Ascending aorta (tissue), 2 donors: ENCODE results near the gene RPTOR. TPM values are rescaled to one million over a fixed set of nuclear protein-coding genes. Genes with fewer than 3 reads are reported as not detected.

Experiments
- DNase-seq, 2 donors: peaks; one replicate each; pipeline ENCODE4 v3.0.0-alpha.2; 2019; ENCODE audit warnings: low spot score in 2 of 2
- H3K27ac ChIP-seq, 2 donors: fragments of 200-600 bp; sonication (generic); one replicate each; pipeline ENCODE4 v1.5.1; 2016 to 2017; ENCODE audit warnings: mild to moderate bottlenecking in 1 of 2
- H3K27me3 ChIP-seq: fragments of 200-600 bp; sonication (generic); one replicate; pipeline ENCODE4 v1.5.1; 2017
- H3K36me3 ChIP-seq, 2 donors: fragments of 200-600 bp; sonication (generic); one replicate each; pipeline ENCODE4 v1.5.1; 2016
- H3K4me1 ChIP-seq, 2 donors: fragments of 200-600 bp; sonication (generic); one replicate each; pipeline ENCODE4 v1.5.1; 2016 to 2017; ENCODE audit warnings: mild to moderate bottlenecking in 1 of 2
- H3K4me3 ChIP-seq, 2 donors: fragments of 200-600 bp; sonication (generic); one replicate each; pipeline ENCODE4 v1.5.1; 2016 to 2017; ENCODE audit warnings: mild to moderate bottlenecking in 1 of 2
- H3K9me3 ChIP-seq, 2 donors: fragments of 200-600 bp; sonication (generic); one replicate each; pipeline ENCODE4 v1.5.1; 2016
- intact Hi-C: fragments of 100-400 bp; cut with DNase I; formaldehyde crosslinking; loops from one replicate; pipeline ENCODE4 v1.15.1; 2023
- total RNA-seq: library from RNA; depleted of rRNA; stranded (reverse); fragments of >200 nt; gene quantifications from one replicate; pipeline ENCODE4 v1.1.0, GENCODE V29; 2016
- TF ChIP-seq, protein P1 (sequence below), 3 experiments: fragments of 200-600 bp in 2 of 3; fragments of 450-650 bp in 1 of 3; sonication (generic) in 2 of 3; IDR thresholded peaks; one replicate each; pipeline ENCODE4 v1.5.1; 2016 to 2019; ENCODE audit warnings: antibody characterized with exemption in 3 of 3, mild to moderate bottlenecking in 1 of 3, moderate library complexity in 1 of 3

RPTOR gene
- total RNA-seq, 1 donor from 2014 or later = 36.1 TPM

DNA sequence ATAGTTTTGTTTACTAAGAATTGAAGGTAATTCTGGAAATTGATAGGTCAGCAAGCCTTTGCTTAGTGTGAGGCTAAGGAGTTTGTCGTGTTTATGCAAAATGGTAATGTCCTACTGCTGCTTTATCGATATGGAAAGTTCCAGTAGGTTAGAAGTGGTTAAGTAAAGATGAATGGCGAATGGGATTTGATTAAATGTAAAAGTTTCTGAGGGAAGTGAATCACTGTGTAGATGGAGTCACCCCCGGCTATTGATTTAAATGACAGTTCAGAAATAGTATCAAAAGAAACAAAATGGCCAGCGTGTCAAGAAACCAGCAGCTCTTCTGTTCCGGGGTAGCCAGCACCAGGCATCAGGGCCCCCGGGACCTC, 131.4 kb downstream of the RPTOR start:
- no peak for DNase-seq
- Histone ChIP-seq H3K9me3 (no peaks in the 10 kb centered on the region), H3K36me3 (no peaks in the 10 kb centered on the region), H3K4me1 (no peaks in the 10 kb centered on the region), H3K27ac (no peak overlapping the region), H3K4me3 (no peak overlapping the region), H3K27me3 (no peaks in the 10 kb centered on the region)
- TF ChIP-seq, protein P1, sequence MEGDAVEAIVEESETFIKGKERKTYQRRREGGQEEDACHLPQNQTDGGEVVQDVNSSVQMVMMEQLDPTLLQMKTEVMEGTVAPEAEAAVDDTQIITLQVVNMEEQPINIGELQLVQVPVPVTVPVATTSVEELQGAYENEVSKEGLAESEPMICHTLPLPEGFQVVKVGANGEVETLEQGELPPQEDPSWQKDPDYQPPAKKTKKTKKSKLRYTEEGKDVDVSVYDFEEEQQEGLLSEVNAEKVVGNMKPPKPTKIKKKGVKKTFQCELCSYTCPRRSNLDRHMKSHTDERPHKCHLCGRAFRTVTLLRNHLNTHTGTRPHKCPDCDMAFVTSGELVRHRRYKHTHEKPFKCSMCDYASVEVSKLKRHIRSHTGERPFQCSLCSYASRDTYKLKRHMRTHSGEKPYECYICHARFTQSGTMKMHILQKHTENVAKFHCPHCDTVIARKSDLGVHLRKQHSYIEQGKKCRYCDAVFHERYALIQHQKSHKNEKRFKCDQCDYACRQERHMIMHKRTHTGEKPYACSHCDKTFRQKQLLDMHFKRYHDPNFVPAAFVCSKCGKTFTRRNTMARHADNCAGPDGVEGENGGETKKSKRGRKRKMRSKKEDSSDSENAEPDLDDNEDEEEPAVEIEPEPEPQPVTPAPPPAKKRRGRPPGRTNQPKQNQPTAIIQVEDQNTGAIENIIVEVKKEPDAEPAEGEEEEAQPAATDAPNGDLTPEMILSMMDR (IDR thresholded peaks at IDR 0.05) = no peak
- intact Hi-C loops = no loop called here

DNA sequence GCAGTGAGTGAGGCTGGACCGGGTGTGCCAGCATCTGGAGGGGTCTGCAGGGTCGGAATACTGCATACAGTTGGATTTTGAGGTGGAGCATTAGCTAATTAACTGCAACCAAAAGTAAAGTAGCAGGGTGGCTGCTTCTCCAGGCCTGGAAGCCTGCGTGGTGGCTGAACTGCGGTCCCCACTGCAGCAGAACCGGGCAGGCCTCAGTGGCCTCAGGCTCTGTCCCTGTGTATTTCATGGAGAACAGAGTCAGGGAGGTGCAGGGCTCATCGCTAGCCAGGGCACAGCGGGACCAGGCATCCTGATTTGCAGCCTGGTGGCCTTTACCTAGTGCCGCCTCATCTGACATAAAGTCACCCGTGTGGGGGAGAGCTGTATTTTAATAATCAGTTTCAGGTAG, 131.9 kb downstream of the RPTOR start:
- Histone ChIP-seq H3K27me3 (no peaks in the 10 kb centered on the region), H3K27ac (no peak overlapping the region), H3K4me3 (no peak overlapping the region), H3K9me3 (no peaks in the 10 kb centered on the region), H3K4me1 (no peaks in the 10 kb centered on the region), H3K36me3 (no peaks in the 10 kb centered on the region)
- intact Hi-C loops = no loop called here
- TF ChIP-seq, protein P1 (IDR thresholded peaks at IDR 0.05) = no peak
- DNase-seq = no peak

DNA sequence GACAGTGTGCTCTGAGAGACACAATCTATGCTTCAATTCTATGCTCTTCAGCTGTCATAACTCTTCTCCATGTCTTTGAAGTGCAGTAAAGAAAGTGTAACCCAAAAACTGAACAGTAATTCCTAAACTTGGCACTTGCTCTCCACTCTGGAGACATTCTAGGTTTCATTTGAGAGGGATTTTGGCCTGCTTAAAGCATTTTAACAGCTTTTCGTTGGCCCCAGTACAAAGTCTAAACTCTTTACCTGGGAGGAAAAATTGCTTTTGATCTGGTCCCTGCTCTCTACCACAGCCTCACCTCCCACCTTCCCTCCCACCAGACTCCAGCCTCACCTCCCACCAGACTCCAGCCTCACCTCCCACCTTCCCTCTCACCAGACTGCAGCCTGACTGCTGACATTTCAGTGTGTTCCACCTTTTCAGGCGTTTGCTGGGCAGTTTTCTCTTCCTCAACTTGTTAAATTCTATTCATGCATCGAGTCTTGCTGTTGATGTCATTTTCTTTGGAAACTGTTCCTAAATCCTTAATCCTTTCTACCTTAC, 132.6 kb downstream of the RPTOR start:
- no peak overlapping the region for H3K27ac ChIP-seq
- DNase-seq = no peak
- H3K9me3 ChIP-seq = no peaks in the 10 kb centered on the region
- H3K4me1 ChIP-seq = no peaks in the 10 kb centered on the region
- H3K27me3 ChIP-seq = no peaks in the 10 kb centered on the region
- H3K4me3 ChIP-seq = no peak overlapping the region
- no peaks in the 10 kb centered on the region for H3K36me3 ChIP-seq
- intact Hi-C loops = no loop called here
- TF ChIP-seq, protein P1 (IDR thresholded peaks at IDR 0.05) = no peak

DNA sequence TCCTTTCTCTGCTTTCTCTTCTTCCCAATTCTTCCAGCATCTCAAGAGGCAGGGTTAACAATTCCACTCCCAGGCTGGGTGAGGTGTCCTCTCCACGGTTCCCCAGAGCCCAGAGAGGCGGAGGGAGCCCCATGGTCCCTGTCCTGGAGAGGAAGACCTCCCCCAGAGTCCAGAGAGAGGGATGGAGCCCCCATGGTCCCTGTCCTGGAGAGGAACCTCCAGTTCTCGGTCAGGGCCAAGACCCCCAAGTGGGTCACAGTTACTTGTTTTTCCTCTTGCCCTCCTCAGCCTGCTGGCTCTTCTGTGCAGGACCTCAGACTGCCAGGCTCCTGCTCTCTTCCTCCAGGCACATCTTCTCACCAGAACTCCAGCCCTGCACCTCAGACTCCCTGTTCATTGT, 135.2 kb downstream of the RPTOR start:
- intact Hi-C loops = no loop called here
- no peaks in the 10 kb centered on the region for H3K4me1 ChIP-seq
- H3K36me3 ChIP-seq = peaks cover 0 to 4% of the 10 kb centered on the region in 2 donors
- H3K27me3 ChIP-seq = no peaks in the 10 kb centered on the region
- no peaks in the 10 kb centered on the region for H3K9me3 ChIP-seq
- no peak overlapping the region for H3K4me3 ChIP-seq
- DNase-seq = no peak
- TF ChIP-seq, protein P1 (IDR thresholded peaks at IDR 0.05) = no peak
- H3K27ac ChIP-seq = no peak overlapping the region

DNA sequence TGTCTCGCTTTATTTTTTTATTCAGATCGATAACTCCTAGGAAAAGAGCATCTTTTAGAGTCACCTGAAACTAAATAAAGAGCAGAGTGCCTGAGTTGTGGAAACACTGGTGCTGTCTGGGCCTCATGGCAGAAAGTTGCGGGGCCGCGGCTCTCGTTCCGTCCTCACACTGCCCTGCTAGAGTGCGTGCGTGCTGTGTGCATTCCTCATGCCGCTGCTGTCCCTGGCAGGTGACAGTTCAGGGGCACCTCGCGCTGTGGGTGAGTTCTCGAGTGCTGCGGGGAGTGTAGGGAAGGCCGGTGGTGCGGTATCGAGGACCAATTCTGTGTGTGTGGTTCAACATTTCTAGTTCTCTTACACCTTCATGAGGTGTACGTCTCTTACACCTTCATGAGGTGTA, 136.6 kb downstream of the RPTOR start:
- intact Hi-C loops = no loop called here
- peaks cover 0 to 4% of the 10 kb centered on the region in 2 donors for H3K36me3 ChIP-seq
- H3K4me3 ChIP-seq = no peak overlapping the region
- no peaks in the 10 kb centered on the region for H3K27me3 ChIP-seq
- TF ChIP-seq, protein P1 (IDR thresholded peaks at IDR 0.05) = no peak
- H3K9me3 ChIP-seq = no peaks in the 10 kb centered on the region
- no peak overlapping the region for H3K27ac ChIP-seq
- DNase-seq = no peak
- H3K4me1 ChIP-seq = no peaks in the 10 kb centered on the region

DNA sequence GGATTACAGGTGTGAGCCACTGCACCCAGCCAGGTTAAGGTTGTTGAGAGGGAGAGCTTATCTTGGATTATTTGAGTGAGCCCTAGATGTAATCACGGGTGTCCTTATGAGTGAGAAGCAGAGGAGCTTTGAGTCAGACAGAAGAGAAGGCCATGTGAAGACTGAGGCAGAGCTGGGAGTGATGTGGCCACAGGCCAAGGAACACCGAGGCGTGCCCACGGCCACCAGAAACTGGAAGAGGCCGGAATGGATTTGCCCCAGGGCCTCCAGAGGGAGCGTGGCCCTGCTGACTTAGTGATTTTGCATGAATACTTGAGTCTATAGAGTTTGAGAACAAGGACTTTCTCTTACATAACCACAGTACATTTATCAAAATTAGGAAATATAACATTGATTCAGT, 137.7 kb downstream of the RPTOR start:
- H3K4me3 ChIP-seq = no peak overlapping the region
- no peak overlapping the region for H3K27ac ChIP-seq
- no peaks in the 10 kb centered on the region for H3K27me3 ChIP-seq
- TF ChIP-seq, protein P1 (IDR thresholded peaks at IDR 0.05) = no peak
- H3K9me3 ChIP-seq = no peaks in the 10 kb centered on the region
- no peaks in the 10 kb centered on the region for H3K4me1 ChIP-seq
- intact Hi-C loops = no loop called here
- H3K36me3 ChIP-seq = peaks cover 0 to 4% of the 10 kb centered on the region in 2 donors
- no peak for DNase-seq
